Skeletal muscle tissue (tissue), 4 donors: ENCODE data around the gene CSNK1G3. TPM values are rescaled to one million over a fixed set of nuclear protein-coding genes. Genes with fewer than 3 reads are reported as not detected.

Experiments used
- H3K27ac ChIP-seq: one replicate; pipeline ENCODE4 v1.7.0; 2013; ENCODE audit warnings: mild to moderate bottlenecking, low read depth, low read length, inconsistent platforms
- H3K27me3 ChIP-seq, 3 donors: one replicate each; pipeline ENCODE4 v1.7.0; 2013; ENCODE audit warnings: low read length in 3 of 3; ENCODE audit not compliant: control insufficient read depth in 3 of 3, insufficient read depth in 3 of 3
- H3K36me3 ChIP-seq, 3 donors: one replicate each; pipeline ENCODE4 v1.7.0; 2013; ENCODE audit warnings: low read length in 3 of 3; ENCODE audit not compliant: control insufficient read depth in 3 of 3, insufficient read depth in 3 of 3
- H3K4me1 ChIP-seq, 3 donors: one replicate each; pipeline ENCODE4 v1.7.0; 2013; ENCODE audit warnings: low read length in 3 of 3, mild to moderate bottlenecking in 3 of 3; ENCODE audit not compliant: control insufficient read depth in 3 of 3, insufficient read depth in 3 of 3
- H3K4me3 ChIP-seq, 3 donors: one replicate each; pipeline ENCODE4 v1.7.0; 2013; ENCODE audit warnings: low read length in 3 of 3
- H3K9ac ChIP-seq, 3 donors: one replicate each; pipeline ENCODE4 v1.7.0; 2013; ENCODE audit warnings: low read length in 3 of 3, mild to moderate bottlenecking in 3 of 3, moderate library complexity in 2 of 3, low read depth in 1 of 3
- H3K9me3 ChIP-seq, 3 donors: one replicate each; pipeline ENCODE4 v1.7.0; 2013; ENCODE audit warnings: low read length in 3 of 3; ENCODE audit not compliant: control insufficient read depth in 3 of 3
- total RNA-seq: library from RNA; depleted of rRNA; stranded (reverse); fragments of >200 nt; gene quantifications from one replicate; pipeline ENCODE4 v1.2.3, GENCODE V29; 2014
- donor health status: Osteomylitis.

The CSNK1G3 gene
- total RNA-seq, 1 donor from 2014 or later: 111 TPM

DNA sequence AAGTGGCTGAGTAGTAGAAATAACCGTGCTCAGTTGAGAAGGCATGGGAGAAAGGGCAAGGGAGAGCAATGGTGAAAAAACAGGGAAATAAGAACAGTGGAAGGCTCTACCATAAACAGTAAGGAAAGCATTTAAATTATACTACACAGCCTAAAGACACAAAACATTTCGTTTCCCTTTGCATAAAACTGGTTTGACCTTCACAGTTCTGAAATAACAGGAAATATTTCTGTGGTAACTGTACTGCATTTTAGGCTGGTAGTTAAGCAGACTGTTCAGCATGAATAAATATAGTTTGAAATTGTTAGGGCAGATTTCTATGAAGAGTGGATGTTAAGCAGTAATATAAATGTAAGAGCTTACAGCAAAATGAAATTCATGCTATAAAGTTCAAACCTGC lies 147.5 kb downstream of the CSNK1G3 start:
- H3K4me3 ChIP-seq: no peak overlapping the region
- H3K27ac ChIP-seq: no peak overlapping the region
- H3K36me3 ChIP-seq: no peaks in the 10 kb centered on the region
- no peaks in the 10 kb centered on the region for H3K27me3 ChIP-seq
- H3K9me3 ChIP-seq: no peaks in the 10 kb centered on the region
- H3K4me1 ChIP-seq: no peaks in the 10 kb centered on the region
- H3K9ac ChIP-seq: no peak overlapping the region

DNA sequence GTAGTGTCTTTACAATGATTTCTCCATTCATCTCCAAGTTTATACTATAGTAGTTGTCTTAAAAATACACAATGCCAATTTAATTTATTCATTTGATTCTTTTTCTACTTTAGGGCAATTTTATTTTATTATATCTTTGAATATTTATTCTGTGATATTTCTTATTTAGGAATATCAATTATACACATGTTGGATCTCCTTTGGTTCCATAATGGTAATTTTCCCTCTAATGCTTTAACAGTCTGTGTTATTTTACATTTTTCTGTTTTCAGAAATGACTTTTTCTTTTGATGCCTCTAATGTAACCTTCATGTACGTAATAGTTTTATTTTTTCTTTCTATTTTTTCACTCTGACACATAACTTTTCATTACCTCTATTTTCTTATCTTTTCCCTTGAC lies 153.0 kb downstream of the CSNK1G3 start:
- Histone ChIP-seq H3K4me1 (no peaks in the 10 kb centered on the region), H3K27ac (no peak overlapping the region), H3K9me3 (peaks cover 0 to 12% (median 0%) of the 10 kb centered on the region in 3 donors), H3K27me3 (no peaks in the 10 kb centered on the region), H3K9ac (no peak overlapping the region), H3K36me3 (no peaks in the 10 kb centered on the region), H3K4me3 (no peak overlapping the region)

GRCh38 chr5:123665822-123666371 lies 153.9 kb downstream of the CSNK1G3 start:
- Histone ChIP-seq H3K27me3 (no peaks in the 10 kb centered on the region), H3K9ac (no peak overlapping the region), H3K9me3 (peaks cover 0 to 12% (median 0%) of the 10 kb centered on the region in 3 donors), H3K4me1 (no peaks in the 10 kb centered on the region), H3K27ac (no peak overlapping the region), H3K4me3 (no peak overlapping the region), H3K36me3 (no peaks in the 10 kb centered on the region)

Other genes with a start within 250 kb of the CSNK1G3 start
- gene CEP120, start 88.8 kb upstream of the CSNK1G3 start, total RNA-seq: 10.4 TPM